Uterus (tissue), 2 donors: ENCODE measurements around the gene POU2F3.

ENCODE experiments used
- CTCF ChIP-seq, 4 experiments: fragments of 200-600 bp in 2 of 4; fragments of 450-650 bp in 2 of 4; sonication (generic) in 2 of 4; IDR thresholded peaks; one replicate each; pipeline ENCODE4 v1.5.1; 2016 to 2019; ENCODE audit warnings: antibody characterized with exemption in 4 of 4, mild to moderate bottlenecking in 2 of 4, moderate library complexity in 1 of 4
- POLR2A ChIP-seq, 2 donors: fragments of 450-650 bp; IDR thresholded peaks; one replicate each; pipeline ENCODE4 v1.6.1; 2016; ENCODE audit warnings: antibody characterized with exemption in 2 of 2, mild to moderate bottlenecking in 1 of 2, moderate library complexity in 1 of 2

GRCh38 chr11:120248551-120249278 lies 8.8 kb downstream of the POU2F3 start:
- no peak for TF ChIP-seq CTCF (IDR thresholded peaks at IDR 0.05)
- TF ChIP-seq POLR2A (IDR thresholded peaks at IDR 0.05): no peak
